Measurements from ENCODE around the gene C16orf54. TPM values are rescaled to one million over a fixed set of nuclear protein-coding genes. Genes with fewer than 3 reads are reported as not detected.
"Not testable (repeated sequence)": the region's sequence is repeated elsewhere in the genome, so short reads cannot be mapped to it uniquely, and the experiment has no call there.

C16orf54 gene
- total RNA-seq, 2 donors from 2014 or later = 14.0 to 19.5 TPM

DNA sequence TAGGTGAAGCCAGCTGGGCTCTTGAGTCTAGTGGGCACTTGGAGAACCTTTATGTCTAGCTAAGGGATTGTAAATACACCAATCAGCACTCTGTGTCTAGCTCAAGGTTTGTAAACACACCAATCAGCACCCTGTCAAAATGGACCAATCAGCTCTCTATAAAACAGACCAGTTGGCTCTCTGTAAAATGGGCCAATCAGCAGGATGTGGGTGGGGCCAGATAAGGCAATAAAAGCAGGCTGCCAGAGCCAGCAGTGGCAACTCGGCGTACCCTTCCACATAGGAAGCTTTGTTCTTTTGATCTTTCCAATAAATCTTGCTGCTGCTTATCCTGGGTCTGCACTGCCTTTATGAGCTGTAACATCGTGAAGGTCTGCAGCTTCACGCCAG lies 3.0 kb upstream of the C16orf54 start:
- ATAC-seq; H3K27ac Mint-ChIP-seq; DNase-seq (ENCODE audit: low spot score in 2 of 2); H3K9me3 Mint-ChIP-seq: not testable (repeated sequence)
- H3K36me3 Mint-ChIP-seq = peaks cover 7 to 19% of the 10 kb centered on the region in 2 donors

DNA sequence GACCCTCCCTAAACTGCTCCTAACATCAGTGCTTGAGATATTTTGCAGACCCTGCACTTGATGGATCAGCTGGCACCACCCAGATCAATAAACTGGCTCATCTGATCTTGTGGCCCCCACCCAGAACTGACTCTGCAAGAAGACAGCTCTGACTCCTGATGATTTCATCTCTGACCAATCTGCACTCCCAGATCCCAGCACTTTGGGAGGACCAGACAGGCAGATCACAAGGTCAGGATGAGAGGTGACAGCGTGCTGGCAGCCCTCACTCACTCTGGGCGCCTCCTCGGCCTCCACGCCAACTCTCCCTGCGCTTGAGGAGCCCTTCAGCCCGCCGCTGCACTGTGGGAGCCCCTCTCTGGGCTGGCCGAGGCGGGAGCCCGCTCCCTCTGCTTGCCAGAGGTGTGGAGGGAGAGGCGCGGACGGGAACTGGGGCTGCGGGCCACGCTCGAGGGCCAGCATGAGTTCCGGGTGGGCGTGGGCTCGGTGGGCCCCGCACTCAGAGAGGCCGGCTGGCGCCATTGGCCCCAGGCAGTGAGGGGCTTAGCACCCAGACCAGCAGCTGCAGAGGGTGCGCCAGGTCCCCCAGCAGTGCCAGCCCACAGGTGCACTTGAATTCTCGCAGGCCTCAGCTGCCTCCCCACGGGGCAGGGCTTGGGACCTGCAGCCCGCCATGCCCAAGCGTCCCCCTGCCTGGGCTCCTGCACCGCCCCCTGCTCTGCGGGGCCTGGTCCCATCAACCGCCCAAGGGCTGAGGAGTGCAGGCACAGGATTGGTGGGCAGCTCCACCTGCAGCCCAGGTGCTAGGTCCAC lies 2.4 kb upstream of the C16orf54 start:
- Mint-ChIP-seq H3K27ac (no peak overlapping the region), H3K36me3 (peaks cover 7 to 25% of the 10 kb centered on the region in 2 donors), H3K9me3 (no peaks in the 10 kb centered on the region)
- no peak for DNase-seq (ENCODE audit: low spot score in 2 of 2)
- ATAC-seq = no peak

DNA sequence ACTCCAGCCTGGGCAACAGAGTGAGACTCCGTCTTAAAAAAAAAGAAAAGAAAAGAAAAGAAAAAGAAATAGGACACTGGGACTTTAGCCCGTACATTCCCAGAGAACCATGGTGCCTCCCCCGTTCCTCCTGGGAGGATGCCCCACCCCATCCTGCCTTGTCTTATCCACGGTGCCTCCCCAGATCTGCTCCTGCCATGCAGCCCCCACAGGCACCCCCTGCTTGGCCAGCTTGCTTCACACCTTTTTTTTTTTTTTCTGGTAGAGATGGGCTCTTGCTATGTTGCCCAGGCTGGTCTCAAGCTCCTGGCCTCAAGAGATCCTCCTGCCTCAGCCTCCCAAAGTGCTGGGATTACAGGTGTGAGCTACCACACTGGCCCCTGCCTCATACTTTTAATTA lies 728 bp upstream of the C16orf54 start:
- Mint-ChIP-seq H3K27ac (peak overlapping the region; percentile 95 to 98), H3K36me3 (peaks cover 7 to 31% of the 10 kb centered on the region in 2 donors)
- ATAC-seq = peak in 1 of 2 donors; percentile 2
- H3K9me3 Mint-ChIP-seq = not testable (repeated sequence)
- peak in 1 of 2 donors; percentile 56 for DNase-seq (ENCODE audit: low spot score in 2 of 2)

DNA sequence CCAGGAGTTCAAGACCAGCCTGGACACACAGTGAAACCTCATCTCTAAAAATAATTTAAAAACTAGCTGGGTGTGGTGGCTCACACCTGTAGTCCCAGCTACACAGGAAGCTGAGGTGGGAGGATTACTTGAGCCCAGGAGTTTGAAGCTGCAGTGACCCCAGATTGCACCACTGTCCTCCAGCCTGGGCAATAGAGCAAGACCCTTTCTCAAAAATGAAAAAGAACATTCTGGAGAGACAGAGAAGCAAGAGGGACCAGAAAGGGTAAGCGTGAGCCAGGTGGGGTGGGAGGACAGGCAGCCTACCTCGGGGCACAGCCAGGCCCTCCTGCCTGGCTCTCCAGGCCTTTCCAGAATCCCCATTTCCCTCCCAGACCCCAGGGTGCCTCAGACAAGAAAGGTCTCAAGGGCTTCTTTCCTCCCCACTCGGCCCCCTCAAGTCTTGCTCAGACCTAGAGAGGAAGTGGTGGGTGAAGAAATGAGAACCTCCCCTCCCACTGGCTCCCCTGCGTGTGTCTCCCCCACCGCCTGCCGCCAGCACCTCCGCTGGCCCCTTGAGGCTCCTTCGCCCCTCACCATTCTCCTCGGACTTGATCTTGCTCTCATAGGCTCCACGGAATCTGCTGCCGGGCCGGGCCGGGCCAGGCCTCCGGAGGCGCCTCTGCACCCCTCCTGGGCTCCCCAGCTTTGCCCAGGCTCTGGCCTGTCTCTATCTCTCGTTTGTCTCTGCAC lies 503 bp downstream of the C16orf54 start:
- Mint-ChIP-seq H3K27ac (peak overlapping the region; percentile 95 to 98), H3K9me3 (no peaks in the 10 kb centered on the region), H3K36me3 (peaks cover 7 to 31% of the 10 kb centered on the region in 2 donors)
- ATAC-seq (peak; percentile 54 to 72), DNase-seq (ENCODE audit: low spot score in 2 of 2) (peak in 1 of 2 donors; percentile 62)

DNA sequence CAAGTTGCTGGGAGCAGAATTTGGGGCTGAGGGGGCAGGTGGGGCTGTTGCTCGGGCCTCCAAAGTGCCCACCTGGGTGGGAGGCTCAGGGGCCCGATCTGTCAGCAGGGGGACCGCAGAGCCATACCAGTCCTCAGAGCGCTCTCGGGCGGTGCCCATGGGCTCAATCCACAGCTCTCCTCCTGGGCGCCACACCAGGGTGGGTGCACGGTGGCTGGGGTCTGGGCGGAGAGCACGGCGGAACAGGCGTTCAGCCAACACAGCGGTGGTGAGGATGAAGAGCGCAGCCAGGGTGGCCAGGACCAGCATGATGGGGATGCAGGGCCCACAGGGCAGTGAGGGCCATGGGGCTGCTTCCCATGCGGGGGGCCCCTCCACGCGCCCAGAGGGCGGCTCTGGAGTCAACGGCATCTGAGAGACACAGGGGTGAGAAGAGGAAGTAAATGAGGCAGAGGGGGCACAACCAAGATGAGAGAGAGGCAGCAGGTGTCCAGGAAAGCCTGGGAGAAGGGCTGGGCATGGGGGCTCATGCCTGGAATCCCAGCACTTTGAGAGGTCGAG lies 1.2 kb downstream of the C16orf54 start:
- Mint-ChIP-seq H3K36me3 (peaks cover 7 to 31% of the 10 kb centered on the region in 2 donors), H3K9me3 (peaks cover 0 to 4% of the 10 kb centered on the region in 2 donors), H3K27ac (peak overlapping the region; percentile 95 to 98)
- no peak for ATAC-seq
- peak; percentile 17 to 62 for DNase-seq (ENCODE audit: low spot score in 2 of 2)

DNA sequence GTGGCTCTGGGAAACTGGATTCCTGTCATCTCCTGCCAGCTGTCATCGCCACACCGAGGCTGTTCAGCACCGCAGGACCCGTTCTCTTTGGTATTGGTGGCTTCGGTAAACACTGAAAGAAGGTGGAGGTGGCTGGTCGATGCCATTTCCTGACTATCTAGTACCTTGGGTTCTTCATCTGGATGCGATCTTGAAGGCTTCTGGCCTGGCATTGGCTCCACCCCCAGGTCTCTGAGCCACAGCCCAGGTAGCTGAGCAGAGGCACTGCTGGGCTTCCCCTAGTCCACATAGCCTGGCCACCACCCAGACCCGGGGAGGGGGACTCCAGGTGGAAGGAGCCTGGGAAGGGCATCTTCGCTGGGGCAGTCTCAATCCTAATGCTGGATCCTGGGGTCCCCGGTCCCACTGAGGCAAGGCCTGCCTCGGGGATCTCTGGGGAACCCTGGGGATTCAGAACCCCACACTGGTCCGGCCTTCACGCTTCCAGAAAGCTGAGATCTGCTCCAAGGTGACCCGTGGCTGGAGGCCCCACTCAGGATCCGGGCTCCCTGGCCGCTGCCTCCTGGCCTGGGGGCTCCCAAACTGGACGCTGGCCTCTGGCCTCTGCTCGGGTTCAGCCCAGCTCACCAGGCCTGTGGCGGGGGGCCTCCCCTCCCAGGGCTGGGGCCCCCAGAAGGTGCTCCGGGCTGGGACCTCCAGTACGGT lies 1.8 kb downstream of the C16orf54 start:
- H3K27ac Mint-ChIP-seq = peak overlapping the region; percentile 95 to 98
- ATAC-seq (peak in 1 of 2 donors; percentile 5), DNase-seq (ENCODE audit: low spot score in 2 of 2) (peak; percentile 31 to 65)
- H3K9me3 Mint-ChIP-seq = peaks cover 0 to 4% of the 10 kb centered on the region in 2 donors
- H3K36me3 Mint-ChIP-seq = peaks cover 7 to 31% of the 10 kb centered on the region in 2 donors

GRCh38 chr16:29743475-29743826 lies 2.3 kb downstream of the C16orf54 start:
- no peak for ATAC-seq
- peaks cover 0 to 4% of the 10 kb centered on the region in 2 donors for H3K9me3 Mint-ChIP-seq
- H3K27ac Mint-ChIP-seq = peak overlapping the region in 1 of 2 donors; percentile 98
- DNase-seq (ENCODE audit: low spot score in 2 of 2) = no peak
- peaks cover 7 to 31% of the 10 kb centered on the region in 2 donors for H3K36me3 Mint-ChIP-seq

GRCh38 chr16:29742683-29743275 lies 3.0 kb downstream of the C16orf54 start:
- no peak for ATAC-seq
- no peak for DNase-seq (ENCODE audit: low spot score in 2 of 2)

GRCh38 chr16:29740630-29741015 lies 5.2 kb downstream of the C16orf54 start:
- not testable (repeated sequence) for H3K27ac Mint-ChIP-seq
- H3K36me3 Mint-ChIP-seq = peaks cover 7 to 27% of the 10 kb centered on the region in 2 donors

More at GRCh38 chr16:29742683-29743275, 3.0 kb downstream of the C16orf54 start:
- peaks cover 0 to 4% of the 10 kb centered on the region in 2 donors for H3K9me3 Mint-ChIP-seq
- peaks cover 7 to 31% of the 10 kb centered on the region in 2 donors for H3K36me3 Mint-ChIP-seq
- H3K27ac Mint-ChIP-seq = peak overlapping the region; percentile 40 to 98

DNA sequence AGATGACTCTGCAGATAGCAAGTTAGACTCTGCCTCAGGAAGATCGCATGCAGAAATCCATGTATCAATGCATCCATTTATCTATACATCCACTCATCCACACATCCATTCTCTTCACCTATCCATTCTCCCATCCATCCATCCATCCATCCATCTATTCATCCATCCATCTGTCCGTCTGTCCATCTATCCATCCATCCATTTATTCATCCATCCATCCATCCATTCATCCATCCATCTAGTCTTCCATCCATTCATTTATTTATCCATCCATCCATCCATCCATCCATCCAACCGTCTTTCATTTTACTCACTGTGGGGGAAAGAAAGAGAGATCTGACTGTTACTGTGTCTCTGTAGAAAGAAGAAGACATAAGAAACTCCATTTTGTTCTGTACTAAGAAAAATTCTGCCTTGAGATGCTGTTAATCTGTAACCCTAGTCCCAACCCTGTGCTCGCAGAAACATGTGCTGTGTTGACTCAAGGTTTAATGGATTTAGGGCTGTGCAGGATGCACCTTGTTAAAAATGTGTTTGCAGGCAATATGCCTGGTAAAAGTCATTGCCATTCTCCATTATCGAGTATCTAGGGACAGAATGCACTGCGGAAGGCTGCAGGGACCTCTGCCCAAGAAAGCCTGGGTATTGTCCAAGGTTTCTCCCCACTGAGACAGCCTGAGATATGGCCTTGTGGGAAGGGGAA lies 5.7 kb downstream of the C16orf54 start:
- H3K36me3 Mint-ChIP-seq = peaks cover 6 to 21% of the 10 kb centered on the region in 2 donors
- not testable (repeated sequence) for DNase-seq (ENCODE audit: low spot score in 2 of 2); H3K9me3 Mint-ChIP-seq; H3K27ac Mint-ChIP-seq; ATAC-seq

More at GRCh38 chr16:29740630-29741015, 5.2 kb downstream of the C16orf54 start:
- ATAC-seq; H3K9me3 Mint-ChIP-seq; DNase-seq (ENCODE audit: low spot score in 2 of 2): not testable (repeated sequence)

- Mint-ChIP-seq H3K9me3 (peaks cover 4% of the 10 kb centered on the region in 2 donors), H3K36me3 (peaks cover 0 to 18% of the 10 kb centered on the region in 2 donors), H3K27ac (peak overlapping the region in 1 of 2 donors; percentile 33)
- ATAC-seq (peak; percentile 76 to 82), DNase-seq (ENCODE audit: low spot score in 2 of 2) (no peak)
Observed at GRCh38 chr16:29738514-29738913, 7.3 kb downstream of the C16orf54 start.

- Mint-ChIP-seq H3K9me3 (peaks cover 4 to 9% of the 10 kb centered on the region in 2 donors), H3K27ac (no peak overlapping the region), H3K36me3 (peaks cover 0 to 17% of the 10 kb centered on the region in 2 donors)
- DNase-seq (ENCODE audit: low spot score in 2 of 2) (no peak), ATAC-seq (no peak)
Observed at GRCh38 chr16:29737713-29738112, 8.1 kb downstream of the C16orf54 start.

DNA sequence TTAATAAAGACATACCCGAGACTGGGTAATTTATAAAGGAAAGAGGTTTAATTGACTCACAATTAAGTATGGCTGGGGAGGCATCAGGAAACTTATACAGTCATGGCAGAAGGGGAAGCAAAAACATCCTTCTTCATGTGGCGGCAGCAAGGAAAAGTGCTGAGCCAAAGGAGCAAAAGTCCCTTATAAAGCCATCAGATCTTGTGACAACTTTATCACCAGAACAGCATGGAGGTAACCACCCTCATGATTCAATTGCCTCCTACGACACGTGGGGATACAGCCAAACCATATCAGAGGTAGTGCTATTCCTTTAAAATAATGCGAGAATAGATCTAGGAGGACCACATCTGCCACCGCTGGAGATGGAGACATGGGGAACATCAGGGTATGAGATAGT lies 9.0 kb downstream of the C16orf54 start:
- DNase-seq (ENCODE audit: low spot score in 2 of 2) = no peak
- H3K27ac Mint-ChIP-seq = no peak overlapping the region
- no peak for ATAC-seq
- peaks cover 0 to 24% of the 10 kb centered on the region in 2 donors for H3K36me3 Mint-ChIP-seq
- peaks cover 4 to 13% of the 10 kb centered on the region in 2 donors for H3K9me3 Mint-ChIP-seq

DNA sequence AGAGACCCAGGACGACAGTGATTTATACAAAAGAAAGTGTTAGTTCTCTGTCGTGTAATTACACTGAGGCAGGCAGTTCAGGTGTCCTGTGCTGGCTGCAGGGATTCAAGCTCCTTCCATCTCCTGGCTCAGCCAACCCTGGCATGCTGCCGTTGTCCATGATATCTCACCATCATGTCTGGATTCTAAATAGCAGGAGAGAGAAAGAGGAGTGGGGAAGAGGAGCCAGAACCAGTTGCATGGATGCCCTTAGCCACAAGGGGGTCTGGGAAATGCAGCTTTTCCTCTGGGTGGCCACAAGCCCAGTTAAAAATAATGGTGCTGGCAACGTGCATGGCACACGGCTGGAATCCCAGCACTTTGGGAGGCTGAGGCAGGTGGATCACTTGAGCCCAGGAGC lies 9.7 kb downstream of the C16orf54 start:
- Mint-ChIP-seq H3K27ac (no peak overlapping the region), H3K9me3 (peaks cover 4 to 15% of the 10 kb centered on the region in 2 donors), H3K36me3 (peaks cover 0 to 27% of the 10 kb centered on the region in 2 donors)
- ATAC-seq (no peak), DNase-seq (ENCODE audit: low spot score in 2 of 2) (no peak)

- Mint-ChIP-seq H3K36me3 (peaks cover 0 to 30% of the 10 kb centered on the region in 2 donors), H3K27ac (no peak overlapping the region), H3K9me3 (peaks cover under 1 to 16% of the 10 kb centered on the region in 2 donors)
- DNase-seq (ENCODE audit: low spot score in 2 of 2) (no peak), ATAC-seq (no peak)
Observed at GRCh38 chr16:29734786-29735185, 11.0 kb downstream of the C16orf54 start.
